GM19455 (cell line): Measurements from ENCODE around the gene PI4KA.

ENCODE experiments used
- ATAC-seq: cut with Tn5 transposase; IDR thresholded peaks from one replicate; pipeline ENCODE4 v1.9.1; 2021; ENCODE audit not compliant: unreplicated experiment

The PI4KA gene

GRCh38 chr22:20881869-20882815 lies 23.5 kb upstream of the PI4KA start:
- no peak for ATAC-seq

GRCh38 chr22:20881231-20881630 lies 22.6 kb upstream of the PI4KA start:
- ATAC-seq = no peak

GRCh38 chr22:20877715-20878114 lies 19.1 kb upstream of the PI4KA start:
- ATAC-seq = no peak

GRCh38 chr22:20875296-20875695 lies 16.7 kb upstream of the PI4KA start:
- ATAC-seq = no peak

- no peak for ATAC-seq
Measured at GRCh38 chr22:20873214-20873613, 14.6 kb upstream of the PI4KA start.

GRCh38 chr22:20869234-20869633 lies 10.6 kb upstream of the PI4KA start:
- ATAC-seq = no peak

GRCh38 chr22:20868025-20868962 lies 9.7 kb upstream of the PI4KA start:
- ATAC-seq = no peak

GRCh38 chr22:20867179-20868024 lies 8.8 kb upstream of the PI4KA start:
- ATAC-seq = no peak

- ATAC-seq = no peak
Measured at GRCh38 chr22:20866736-20867135, 8.1 kb upstream of the PI4KA start.

GRCh38 chr22:20865875-20866445 lies 7.3 kb upstream of the PI4KA start:
- ATAC-seq = no peak

GRCh38 chr22:20865331-20865730 lies 6.7 kb upstream of the PI4KA start:
- ATAC-seq = no peak

- no peak for ATAC-seq
Measured at GRCh38 chr22:20864186-20864908, 5.7 kb upstream of the PI4KA start.

- ATAC-seq = no peak
Measured at GRCh38 chr22:20863366-20863765, 4.8 kb upstream of the PI4KA start.

- no peak for ATAC-seq
Measured at GRCh38 chr22:20862540-20862939, 3.9 kb upstream of the PI4KA start.

GRCh38 chr22:20859615-20860014 lies 1.0 kb upstream of the PI4KA start:
- no peak for ATAC-seq

- ATAC-seq = peak; percentile 39
Measured at GRCh38 chr22:20857838-20858614, 585 bp downstream of the PI4KA start.

GRCh38 chr22:20857247-20857643 lies 1.4 kb downstream of the PI4KA start:
- ATAC-seq = no peak

GRCh38 chr22:20853236-20853660 lies 5.4 kb downstream of the PI4KA start:
- ATAC-seq = no peak

GRCh38 chr22:20852503-20852902 lies 6.1 kb downstream of the PI4KA start:
- ATAC-seq = no peak
